Peyer's patch (tissue), 4 donors: ENCODE measurements around the gene KL. TPM values are rescaled to one million over a fixed set of nuclear protein-coding genes. Genes with fewer than 3 reads are reported as not detected.

Experiments used
- DNase-seq, 3 donors: peaks; one replicate each; pipeline ENCODE4 v3.0.0-alpha.2; 2017 to 2019
- H3K27ac ChIP-seq, 4 donors: fragments of 200-600 bp; sonication (generic); one replicate each; pipeline ENCODE4 v1.5.1; 2016 to 2019
- H3K27me3 ChIP-seq, 2 donors: fragments of 200-600 bp; sonication (generic); one replicate each; pipeline ENCODE4 v1.5.1; 2019
- H3K36me3 ChIP-seq, 3 donors: fragments of 200-600 bp; sonication (generic); one replicate each; pipeline ENCODE4 v1.5.1; 2016 to 2019
- H3K4me1 ChIP-seq, 4 donors: fragments of 200-600 bp; sonication (generic); one replicate each; pipeline ENCODE4 v1.5.1; 2016 to 2019
- H3K4me3 ChIP-seq, 4 donors: fragments of 200-600 bp; sonication (generic); 1 replicate in 3 of 4; 2 replicates in 1 of 4; pipeline ENCODE4 v1.5.1; 2016 to 2019; ENCODE audit warnings: mild to moderate bottlenecking in 1 of 4
- H3K9me3 ChIP-seq, 4 donors: fragments of 200-600 bp; sonication (generic); one replicate each; pipeline ENCODE4 v1.5.1; 2016 to 2019; ENCODE audit warnings: mild to moderate bottlenecking in 1 of 4
- POLR2A ChIP-seq, 2 donors: fragments of 450-650 bp; IDR thresholded peaks; one replicate each; pipeline ENCODE4 v1.5.1; 2017; ENCODE audit warnings: antibody characterized with exemption in 2 of 2, mild to moderate bottlenecking in 2 of 2, moderate library complexity in 2 of 2
- total RNA-seq, 4 donors: library from RNA; depleted of rRNA; stranded (reverse); fragments of >200 nt; gene quantifications; one replicate each; pipeline ENCODE4 v1.1.0, GENCODE V29; 2016
- TF ChIP-seq, protein P1 (sequence below), 6 experiments: fragments of 450-650 bp in 4 of 6; fragments of 200-600 bp in 2 of 6; sonication (generic) in 1 of 6; IDR thresholded peaks; one replicate each; pipeline ENCODE4 v1.5.1; 2017 to 2019; ENCODE audit warnings: antibody characterized with exemption in 6 of 6, mild to moderate bottlenecking in 3 of 6, moderate library complexity in 1 of 6

The KL gene
- total RNA-seq, 4 donors from 2014 or later: 2.5 to 7.0 (median 4.9) TPM

DNA sequence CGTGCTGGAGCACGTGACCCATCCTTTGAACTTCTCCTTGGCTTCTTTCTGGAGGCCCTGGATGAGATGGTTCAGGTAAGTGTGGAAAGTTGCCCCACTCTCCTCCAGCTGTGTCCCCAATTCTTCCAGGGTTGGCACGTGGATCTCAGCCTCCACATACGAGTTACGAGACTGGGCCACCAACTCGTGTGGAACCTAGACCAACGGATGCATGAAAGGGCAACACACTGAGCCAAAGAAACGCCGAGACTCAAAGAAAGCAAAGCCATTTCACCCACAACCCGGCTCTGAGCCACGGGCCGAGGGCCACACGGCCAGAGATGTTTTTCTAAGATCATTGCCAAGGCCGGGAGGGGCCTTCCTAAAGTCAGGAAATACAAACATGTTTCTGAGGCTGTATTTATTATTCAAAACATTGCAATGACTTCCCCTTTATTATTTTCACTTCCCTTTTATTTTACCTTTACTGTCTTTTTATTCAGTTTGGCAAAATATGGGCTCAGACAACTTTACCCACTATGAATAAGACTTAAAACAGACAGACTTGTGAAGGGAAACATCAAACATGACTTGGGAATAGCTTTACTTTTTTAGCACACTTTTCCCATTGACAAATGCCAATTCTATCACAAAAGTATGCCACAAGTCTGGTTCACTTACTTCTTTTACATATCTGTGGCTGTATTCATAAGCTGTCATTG lies 94.6 kb downstream of the KL start:
- peaks cover 0 to 34% (median 8%) of the 10 kb centered on the region in 4 donors for H3K4me1 ChIP-seq
- TF ChIP-seq, protein P1, sequence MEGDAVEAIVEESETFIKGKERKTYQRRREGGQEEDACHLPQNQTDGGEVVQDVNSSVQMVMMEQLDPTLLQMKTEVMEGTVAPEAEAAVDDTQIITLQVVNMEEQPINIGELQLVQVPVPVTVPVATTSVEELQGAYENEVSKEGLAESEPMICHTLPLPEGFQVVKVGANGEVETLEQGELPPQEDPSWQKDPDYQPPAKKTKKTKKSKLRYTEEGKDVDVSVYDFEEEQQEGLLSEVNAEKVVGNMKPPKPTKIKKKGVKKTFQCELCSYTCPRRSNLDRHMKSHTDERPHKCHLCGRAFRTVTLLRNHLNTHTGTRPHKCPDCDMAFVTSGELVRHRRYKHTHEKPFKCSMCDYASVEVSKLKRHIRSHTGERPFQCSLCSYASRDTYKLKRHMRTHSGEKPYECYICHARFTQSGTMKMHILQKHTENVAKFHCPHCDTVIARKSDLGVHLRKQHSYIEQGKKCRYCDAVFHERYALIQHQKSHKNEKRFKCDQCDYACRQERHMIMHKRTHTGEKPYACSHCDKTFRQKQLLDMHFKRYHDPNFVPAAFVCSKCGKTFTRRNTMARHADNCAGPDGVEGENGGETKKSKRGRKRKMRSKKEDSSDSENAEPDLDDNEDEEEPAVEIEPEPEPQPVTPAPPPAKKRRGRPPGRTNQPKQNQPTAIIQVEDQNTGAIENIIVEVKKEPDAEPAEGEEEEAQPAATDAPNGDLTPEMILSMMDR (IDR thresholded peaks at IDR 0.05): no peak
- TF ChIP-seq POLR2A (IDR thresholded peaks at IDR 0.05): no peak
- no peaks in the 10 kb centered on the region for H3K9me3 ChIP-seq
- H3K27ac ChIP-seq: peak overlapping the region in 3 of 4 donors; percentile 7 to 53 (median 48)
- peak in 2 of 3 donors; percentile 32 to 59 for DNase-seq
- H3K4me3 ChIP-seq: no peak overlapping the region
- H3K36me3 ChIP-seq: peaks cover 0 to 38% (median 0%) of the 10 kb centered on the region in 3 donors
- H3K27me3 ChIP-seq: no peaks in the 10 kb centered on the region

DNA sequence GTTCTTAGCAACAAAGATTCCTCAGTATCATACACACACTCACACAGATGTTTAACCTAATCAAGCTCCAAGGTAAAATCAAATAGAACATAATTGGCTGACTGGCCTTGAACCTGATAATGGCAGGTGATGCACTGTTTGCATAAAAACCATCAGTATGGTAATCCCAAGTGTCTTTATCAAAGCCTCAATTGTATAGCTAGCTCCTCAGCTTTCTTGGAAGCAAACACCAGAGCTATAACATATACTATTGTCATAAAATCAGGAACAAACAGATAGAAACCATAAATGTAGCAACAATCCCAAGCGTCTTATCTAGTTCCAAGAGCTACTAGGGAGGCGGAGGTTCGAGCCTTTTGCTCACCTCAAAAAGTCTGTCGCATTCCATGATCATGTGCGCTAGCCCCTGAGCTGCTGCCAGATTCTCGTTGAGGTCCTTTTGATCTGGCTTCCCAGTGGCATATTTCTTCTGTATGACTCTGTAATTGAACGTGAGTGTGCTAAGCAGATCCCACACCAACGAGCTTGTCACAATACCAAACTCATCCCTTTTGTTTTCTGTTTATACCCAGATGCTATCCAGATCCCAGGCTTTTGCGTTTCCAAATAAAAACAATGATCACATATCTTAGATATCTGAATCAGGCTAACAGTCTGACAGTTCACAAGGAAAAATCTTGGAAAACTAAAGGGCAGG lies 95.3 kb downstream of the KL start:
- H3K4me1 ChIP-seq: peaks cover 0 to 34% (median 8%) of the 10 kb centered on the region in 4 donors

DNA sequence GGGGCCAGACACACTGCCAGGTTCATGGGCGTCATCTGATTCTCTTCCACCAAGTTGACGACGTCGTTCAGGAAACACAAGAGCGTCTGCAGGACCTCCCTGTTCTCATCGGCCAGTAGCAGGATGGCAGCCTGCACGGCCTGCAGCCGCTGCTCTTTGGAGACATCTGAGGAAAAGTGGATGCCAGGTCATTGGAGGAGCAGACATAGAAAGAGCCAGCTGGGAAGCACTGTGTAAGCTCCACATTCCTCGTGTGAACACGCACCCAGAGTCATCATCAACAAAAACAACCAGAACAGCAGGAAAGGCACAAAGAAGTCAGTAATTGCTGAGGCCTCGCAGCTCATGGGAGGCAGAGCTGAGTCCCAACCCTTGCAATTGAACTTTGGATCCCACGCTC lies 96.5 kb downstream of the KL start:
- peaks cover 0 to 34% (median 8%) of the 10 kb centered on the region in 4 donors for H3K4me1 ChIP-seq
- no peak overlapping the region for H3K4me3 ChIP-seq
- no peaks in the 10 kb centered on the region for H3K9me3 ChIP-seq
- no peaks in the 10 kb centered on the region for H3K27me3 ChIP-seq
- TF ChIP-seq, protein P1 (IDR thresholded peaks at IDR 0.05): no peak
- TF ChIP-seq POLR2A (IDR thresholded peaks at IDR 0.05): no peak
- H3K27ac ChIP-seq: peak overlapping the region in 1 of 4 donors; percentile 53
- no peak for DNase-seq
- H3K36me3 ChIP-seq: peaks cover 0 to 32% (median 0%) of the 10 kb centered on the region in 3 donors

More for the DNA sequence above, 95.3 kb downstream of the KL start:
- peaks cover 0 to 33% (median 0%) of the 10 kb centered on the region in 3 donors for H3K36me3 ChIP-seq
- no peak for TF ChIP-seq POLR2A (IDR thresholded peaks at IDR 0.05)
- TF ChIP-seq, protein P1 (IDR thresholded peaks at IDR 0.05): no peak
- no peaks in the 10 kb centered on the region for H3K9me3 ChIP-seq
- H3K27me3 ChIP-seq: no peaks in the 10 kb centered on the region
- peak overlapping the region in 2 of 4 donors; percentile 48 to 53 for H3K27ac ChIP-seq
- DNase-seq: no peak
- H3K4me3 ChIP-seq: no peak overlapping the region

DNA sequence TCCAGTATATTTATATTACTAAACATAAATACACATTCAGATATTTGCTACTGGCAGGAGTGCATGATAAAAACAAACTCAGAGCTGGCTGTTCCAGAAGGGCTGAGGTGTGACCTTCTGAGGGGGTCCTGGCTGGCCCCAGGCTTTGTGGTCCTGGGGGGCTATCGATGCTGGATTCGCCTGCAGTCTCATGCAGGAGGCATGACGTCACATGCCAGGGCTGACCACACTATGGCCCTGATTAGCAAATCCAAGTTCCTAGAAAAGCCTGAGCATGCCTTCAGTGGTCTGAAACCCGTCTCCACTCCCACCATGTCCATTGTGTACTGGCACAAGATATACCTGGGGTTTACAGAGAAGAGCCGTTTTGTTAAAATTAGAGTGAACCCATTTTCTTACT lies 97.9 kb downstream of the KL start:
- Histone ChIP-seq H3K27me3 (no peaks in the 10 kb centered on the region), H3K27ac (no peak overlapping the region), H3K4me1 (peaks cover 0 to 31% (median 8%) of the 10 kb centered on the region in 4 donors), H3K4me3 (no peak overlapping the region), H3K36me3 (peaks cover 0 to 34% (median 0%) of the 10 kb centered on the region in 3 donors), H3K9me3 (no peaks in the 10 kb centered on the region)
- no peak for DNase-seq
- TF ChIP-seq POLR2A (IDR thresholded peaks at IDR 0.05): no peak
- TF ChIP-seq, protein P1 (IDR thresholded peaks at IDR 0.05): no peak

DNA sequence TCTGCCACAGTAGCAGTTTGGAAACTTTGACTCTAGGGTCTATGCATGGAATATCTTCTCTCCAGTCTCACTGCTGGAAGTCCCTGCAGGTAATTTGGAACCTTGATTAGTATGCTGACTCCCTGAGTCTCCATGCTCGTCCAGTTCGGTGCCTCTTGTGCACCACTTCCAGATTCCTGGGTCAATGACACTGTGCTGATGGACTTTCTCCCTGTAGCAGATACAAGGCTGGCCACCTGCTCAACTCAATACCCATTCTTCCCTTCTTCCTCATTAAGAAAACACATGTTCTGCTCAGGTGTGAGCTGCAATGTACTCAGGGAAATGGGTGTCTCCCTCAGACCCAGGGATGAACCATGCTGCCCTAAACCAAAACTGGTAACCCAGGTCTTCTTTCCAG lies 99.1 kb downstream of the KL start:
- TF ChIP-seq, protein P1 (IDR thresholded peaks at IDR 0.05): no peak
- TF ChIP-seq POLR2A (IDR thresholded peaks at IDR 0.05): no peak
- H3K27ac ChIP-seq: no peak overlapping the region
- H3K4me1 ChIP-seq: peaks cover 0 to 19% (median 6%) of the 10 kb centered on the region in 4 donors
- no peaks in the 10 kb centered on the region for H3K9me3 ChIP-seq
- no peak for DNase-seq
- H3K27me3 ChIP-seq: no peaks in the 10 kb centered on the region
- no peak overlapping the region for H3K4me3 ChIP-seq
- peaks cover 0 to 32% (median 0%) of the 10 kb centered on the region in 3 donors for H3K36me3 ChIP-seq
